Tibial nerve (tissue), 4 donors: ENCODE results near the gene FRMD4A. TPM values are rescaled to one million over a fixed set of nuclear protein-coding genes. Genes with fewer than 3 reads are reported as not detected.
A peak's percentile ranks its signal among the peaks of the same experiment; 100 is the strongest.

Experiments used
- DNase-seq, 2 donors: peaks; one replicate each; pipeline ENCODE4 v3.0.0-alpha.2; 2019; ENCODE audit warnings: low spot score in 2 of 2
- H3K27ac ChIP-seq, 4 donors: fragments of 200-600 bp; sonication (generic) in 3 of 4; one replicate each; pipeline ENCODE4 v1.5.1; 2017 to 2019; ENCODE audit warnings: mild to moderate bottlenecking in 1 of 4
- H3K27me3 ChIP-seq, 2 donors: fragments of 200-600 bp; sonication (generic) in 1 of 2; one replicate each; pipeline versions ENCODE4 v1.5.1 to v1.6.0; 2017 to 2019
- H3K36me3 ChIP-seq, 3 donors: fragments of 200-600 bp; sonication (generic); one replicate each; pipeline ENCODE4 v1.5.1; 2018 to 2019
- H3K4me1 ChIP-seq, 4 donors: fragments of 200-600 bp; sonication (generic) in 3 of 4; one replicate each; pipeline ENCODE4 v1.5.1; 2017 to 2019
- H3K4me3 ChIP-seq, 4 donors: fragments of 200-600 bp; sonication (generic) in 3 of 4; one replicate each; pipeline ENCODE4 v1.5.1; 2017 to 2019; ENCODE audit warnings: mild to moderate bottlenecking in 1 of 4, moderate library complexity in 1 of 4
- H3K9me3 ChIP-seq, 4 donors: fragments of 200-600 bp; sonication (generic) in 3 of 4; one replicate each; pipeline ENCODE4 v1.5.1; 2017 to 2019
- EP300 ChIP-seq, 2 donors: sonication (generic); formaldehyde crosslinking; IDR thresholded peaks; one replicate each; pipeline ENCODE4 v1.6.1; 2017; ENCODE audit warnings: antibody characterized with exemption in 2 of 2, mild to moderate bottlenecking in 1 of 2
- POLR2A ChIP-seq, 2 donors: fragments of 450-650 bp; IDR thresholded peaks; one replicate each; pipeline ENCODE4 v1.6.1; 2017; ENCODE audit warnings: antibody characterized with exemption in 2 of 2, mild to moderate bottlenecking in 2 of 2, moderate library complexity in 2 of 2
- WGBS, 2 donors: methylation state at CpG; one replicate each; pipeline ENCODE4 v1.1.5; 2018; 5-methylcytosine and 5-hydroxymethylcytosine counted together
- total RNA-seq, 4 donors: library from RNA; depleted of rRNA; stranded (reverse); fragments of >200 nt; gene quantifications; one replicate each; pipeline ENCODE4 v1.1.0, GENCODE V29; 2016
- TF ChIP-seq, protein P1 (sequence below), 5 experiments: fragments of 200-600 bp in 3 of 5; fragments of 450-650 bp in 2 of 5; sonication (generic) in 3 of 5; IDR thresholded peaks; one replicate each; pipeline ENCODE4 v1.5.1; 2016 to 2019; ENCODE audit warnings: antibody characterized with exemption in 5 of 5, mild to moderate bottlenecking in 3 of 5, moderate library complexity in 2 of 5

The FRMD4A gene
- total RNA-seq, 4 donors from 2014 or later = 39.8 to 89.7 (median 53.9) TPM

DNA sequence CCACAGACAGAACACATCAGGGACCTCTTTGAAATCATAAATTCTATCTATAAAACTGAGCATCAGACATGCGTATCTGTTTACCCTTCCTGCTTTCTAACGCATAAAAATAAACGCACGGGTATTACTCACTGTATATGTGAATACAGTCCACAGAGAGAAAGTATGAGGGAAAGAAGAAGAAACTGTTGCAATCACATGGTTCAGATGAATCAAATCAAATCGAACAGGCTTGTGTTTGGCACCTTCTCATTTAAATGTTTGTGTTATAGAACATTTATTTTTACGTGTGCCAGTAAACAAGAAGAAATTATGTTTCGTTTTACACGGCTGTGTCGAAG, 322.0 kb downstream of the FRMD4A start:
- TF ChIP-seq EP300 (IDR thresholded peaks at IDR 0.05) (no peak), POLR2A (IDR thresholded peaks at IDR 0.05) (no peak)
- TF ChIP-seq, protein P1, sequence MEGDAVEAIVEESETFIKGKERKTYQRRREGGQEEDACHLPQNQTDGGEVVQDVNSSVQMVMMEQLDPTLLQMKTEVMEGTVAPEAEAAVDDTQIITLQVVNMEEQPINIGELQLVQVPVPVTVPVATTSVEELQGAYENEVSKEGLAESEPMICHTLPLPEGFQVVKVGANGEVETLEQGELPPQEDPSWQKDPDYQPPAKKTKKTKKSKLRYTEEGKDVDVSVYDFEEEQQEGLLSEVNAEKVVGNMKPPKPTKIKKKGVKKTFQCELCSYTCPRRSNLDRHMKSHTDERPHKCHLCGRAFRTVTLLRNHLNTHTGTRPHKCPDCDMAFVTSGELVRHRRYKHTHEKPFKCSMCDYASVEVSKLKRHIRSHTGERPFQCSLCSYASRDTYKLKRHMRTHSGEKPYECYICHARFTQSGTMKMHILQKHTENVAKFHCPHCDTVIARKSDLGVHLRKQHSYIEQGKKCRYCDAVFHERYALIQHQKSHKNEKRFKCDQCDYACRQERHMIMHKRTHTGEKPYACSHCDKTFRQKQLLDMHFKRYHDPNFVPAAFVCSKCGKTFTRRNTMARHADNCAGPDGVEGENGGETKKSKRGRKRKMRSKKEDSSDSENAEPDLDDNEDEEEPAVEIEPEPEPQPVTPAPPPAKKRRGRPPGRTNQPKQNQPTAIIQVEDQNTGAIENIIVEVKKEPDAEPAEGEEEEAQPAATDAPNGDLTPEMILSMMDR (IDR thresholded peaks at IDR 0.05) = no peak
- Histone ChIP-seq H3K9me3 (no peaks in the 10 kb centered on the region), H3K27me3 (no peaks in the 10 kb centered on the region), H3K4me1 (peaks cover 0 to 38% (median 9%) of the 10 kb centered on the region in 4 donors), H3K36me3 (no peaks in the 10 kb centered on the region), H3K27ac (peak overlapping the region in 3 of 4 donors; percentile 53 to 74 (median 69)), H3K4me3 (peak overlapping the region in 3 of 4 donors; percentile 10 to 47 (median 24))
- WGBS, 2 donors = 20 to 34% methylated on average over 9 of the region's 9 CpGs
- DNase-seq = no peak

- TF ChIP-seq EP300 (IDR thresholded peaks at IDR 0.05) (no peak), POLR2A (IDR thresholded peaks at IDR 0.05) (no peak)
- TF ChIP-seq, protein P1 (IDR thresholded peaks at IDR 0.05) = no peak
- WGBS, 2 donors = 77 to 82% methylated on average over 4 of the region's 4 CpGs
- Histone ChIP-seq H3K27me3 (no peaks in the 10 kb centered on the region), H3K4me1 (peaks cover 0 to 25% (median 7%) of the 10 kb centered on the region in 4 donors), H3K9me3 (no peaks in the 10 kb centered on the region), H3K36me3 (no peaks in the 10 kb centered on the region), H3K27ac (no peak overlapping the region), H3K4me3 (no peak overlapping the region)
- DNase-seq = no peak
These were observed 326.2 kb downstream of the FRMD4A start for GRCh38 chr10:14004536-14004935.

- no peaks in the 10 kb centered on the region for H3K36me3 ChIP-seq
- WGBS, 2 donors = 67 to 77% methylated on average over 9 of the region's 9 CpGs
- no peak for DNase-seq
- no peaks in the 10 kb centered on the region for H3K27me3 ChIP-seq
- TF ChIP-seq POLR2A (IDR thresholded peaks at IDR 0.05) = no peak
- TF ChIP-seq, protein P1 (IDR thresholded peaks at IDR 0.05) = no peak
- peaks cover 0 to 16% (median 4%) of the 10 kb centered on the region in 4 donors for H3K4me1 ChIP-seq
- H3K27ac ChIP-seq = no peak overlapping the region
- H3K9me3 ChIP-seq = no peaks in the 10 kb centered on the region
- no peak overlapping the region for H3K4me3 ChIP-seq
These were observed 327.1 kb downstream of the FRMD4A start for GRCh38 chr10:14003517-14004184.

DNA sequence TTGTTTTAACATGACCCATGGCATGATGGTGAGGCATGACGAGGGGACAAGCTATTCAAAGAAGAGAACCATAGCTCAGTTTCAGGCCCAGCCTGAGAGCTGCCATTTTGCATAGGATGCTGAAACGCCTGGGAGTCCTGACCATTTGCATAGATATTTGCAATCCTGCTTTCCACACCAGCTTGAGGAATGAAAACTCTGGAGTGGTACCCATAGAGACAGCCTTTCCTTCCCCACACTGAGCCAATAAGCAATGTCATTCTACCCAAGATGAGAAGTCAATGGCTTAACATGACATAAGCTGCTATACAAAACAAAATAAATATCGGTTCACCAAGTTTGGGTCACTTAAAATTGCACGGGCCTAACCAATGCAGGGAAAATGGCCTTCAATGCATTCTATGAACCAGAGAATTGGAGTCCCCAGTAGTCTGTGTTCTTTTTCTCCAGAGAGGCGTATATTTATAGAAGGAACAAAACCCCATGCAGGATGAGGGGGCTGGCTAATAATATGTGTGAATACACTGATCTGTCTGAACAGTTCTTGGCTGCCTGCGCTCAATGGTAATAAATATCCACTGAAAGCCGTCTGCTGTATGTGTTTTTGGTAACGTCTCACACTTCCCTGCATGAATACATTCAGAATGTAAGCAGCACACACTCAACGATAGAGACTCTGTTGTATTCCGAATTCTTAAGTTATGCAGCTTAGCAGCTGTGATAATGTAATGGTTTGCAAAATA, 329.3 kb downstream of the FRMD4A start:
- 56% methylated on average over 10 of the region's 10 CpGs for WGBS, 2 donors
- Histone ChIP-seq H3K4me1 (peaks cover 0 to 16% (median 7%) of the 10 kb centered on the region in 4 donors), H3K27me3 (no peaks in the 10 kb centered on the region), H3K36me3 (no peaks in the 10 kb centered on the region), H3K27ac (no peak overlapping the region), H3K9me3 (no peaks in the 10 kb centered on the region), H3K4me3 (no peak overlapping the region)
- TF ChIP-seq EP300 (IDR thresholded peaks at IDR 0.05) = peak in 1 of 2 donors; percentile 4
- TF ChIP-seq, protein P1 (IDR thresholded peaks at IDR 0.05) = no peak
- DNase-seq = no peak

- H3K27me3 ChIP-seq = no peaks in the 10 kb centered on the region
- no peaks in the 10 kb centered on the region for H3K9me3 ChIP-seq
- DNase-seq = no peak
- TF ChIP-seq EP300 (IDR thresholded peaks at IDR 0.05) (no peak), POLR2A (IDR thresholded peaks at IDR 0.05) (no peak)
- TF ChIP-seq, protein P1 (IDR thresholded peaks at IDR 0.05) = no peak
- 86 to 90% methylated on average over 5 of the region's 5 CpGs for WGBS, 2 donors
- H3K36me3 ChIP-seq = no peaks in the 10 kb centered on the region
- no peak overlapping the region for H3K4me3 ChIP-seq
- H3K27ac ChIP-seq = no peak overlapping the region
- H3K4me1 ChIP-seq = peaks cover 1 to 29% (median 15%) of the 10 kb centered on the region in 4 donors
These were observed 332.4 kb downstream of the FRMD4A start for GRCh38 chr10:13998163-13998835.
